Measurements from ENCODE around the gene CER1.

- no peak for TF ChIP-seq POLR2A (IDR thresholded peaks at IDR 0.05; ENCODE audit: low read depth, low read length)
- TF ChIP-seq POLR2AphosphoS5 (IDR thresholded peaks at IDR 0.05; ENCODE audit: low read depth, low read length) = no peak
- no peak for TF ChIP-seq TAF1 (IDR thresholded peaks at IDR 0.05; ENCODE audit: borderline replicate concordance, low read depth, low read length)
Observed at GRCh38 chr9:14705079-14705478, 17.5 kb downstream of the CER1 start.
